IMR-90 (cell line): ENCODE results near the gene LARP1. TPM values are rescaled to one million over a fixed set of nuclear protein-coding genes. Genes with fewer than 3 reads are reported as not detected.

Source experiments
- ATAC-seq: fragments of 200-7000 bp; cut with Tn5 transposase; 2 replicates; pipeline ENCODE4 v1.9.1; 2020; ENCODE audit warnings: low read depth, mild to moderate bottlenecking, moderate library complexity
- BruUV-seq: library from RNA; stranded (reverse); fragments of 400-500 nt; replicated peaks from 2 replicates; lab custom pipeline; 2021; lab: Mats Ljungman, UMichigan
- CTCF ChIA-PET: fragments of 300-600 bp; formaldehyde crosslinking; extraction: SDS; loops from one replicate; lab custom pipeline; 2021; ENCODE audit warnings: antibody characterized with exemption; lab: Yijun Ruan, JAX
- POLR2A ChIA-PET: fragments of 300-600 bp; sonication (Branson Sonifier 250); formaldehyde crosslinking; loops from one replicate; lab custom pipeline; 2022; ENCODE audit warnings: antibody characterized with exemption; ENCODE audit not compliant: unreplicated experiment; lab: Charles Lee
- DNase-seq: peaks from one replicate; pipeline ENCODE4 v3.0.0; 2013
- H2AFZ ChIP-seq: replicated peaks from 2 replicates; pipeline ENCODE3; 2013; ENCODE audit warnings: low read length, mild to moderate bottlenecking; ENCODE audit not compliant: poor library complexity
- H2AK5ac ChIP-seq: 2 replicates; pipeline ENCODE4 v1.6.1; 2013; ENCODE audit warnings: low read depth, low read length, inconsistent platforms
- H2AK9ac ChIP-seq: replicated peaks from 2 replicates; pipeline ENCODE3; 2013; ENCODE audit warnings: mild to moderate bottlenecking, low read depth, low read length, moderate library complexity; ENCODE audit not compliant: poor library complexity
- H2BK120ac ChIP-seq: 2 replicates; pipeline ENCODE4 v1.6.1; 2013; ENCODE audit warnings: low read depth, low read length, inconsistent platforms
- H2BK15ac ChIP-seq: 3 replicates; pipeline ENCODE4 v1.6.1; 2013; ENCODE audit warnings: low read depth, low read length, inconsistent platforms
- H2BK20ac ChIP-seq: 2 replicates; pipeline ENCODE4 v1.6.1; 2013; ENCODE audit warnings: low read depth, mild to moderate bottlenecking, inconsistent platforms, low read length, moderate library complexity
- H2BK5ac ChIP-seq: 2 replicates; pipeline ENCODE4 v1.6.1; 2013; ENCODE audit warnings: mild to moderate bottlenecking, low read depth, low read length, inconsistent platforms; ENCODE audit not compliant: poor library complexity, severe bottlenecking
- H3K14ac ChIP-seq: replicated peaks from 2 replicates; pipeline ENCODE4 v1.6.1; 2013; ENCODE audit warnings: low read depth, low read length, inconsistent platforms
- H3K18ac ChIP-seq: 2 replicates; pipeline ENCODE4 v1.6.1; 2013; ENCODE audit warnings: low read depth, low read length, control low read depth
- H3K23ac ChIP-seq: 2 replicates; pipeline ENCODE4 v1.6.1; 2013; ENCODE audit warnings: low read depth, low read length, inconsistent platforms
- H3K27ac ChIP-seq: 2 replicates; pipeline ENCODE4 v1.5.1; 2013; ENCODE audit warnings: mild to moderate bottlenecking, control low read depth, low read length; ENCODE audit not compliant: insufficient read depth
- H3K27me3 ChIP-seq: 2 replicates; pipeline ENCODE4 v1.6.1; 2013; ENCODE audit warnings: low read length; ENCODE audit not compliant: control insufficient read depth, insufficient read depth
- H3K36me3 ChIP-seq: 2 replicates; pipeline ENCODE4 v1.6.1; 2013; ENCODE audit warnings: low read length, mixed read lengths; ENCODE audit not compliant: control insufficient read depth, insufficient read depth
- H3K4ac ChIP-seq: 2 replicates; pipeline ENCODE4 v1.6.1; 2013; ENCODE audit warnings: low read depth, low read length, inconsistent platforms
- H3K4me1 ChIP-seq: 2 replicates; pipeline ENCODE4 v1.6.1; 2013; ENCODE audit warnings: low read length, mixed read lengths; ENCODE audit not compliant: control insufficient read depth, insufficient read depth
- H3K4me2 ChIP-seq: 2 replicates; pipeline ENCODE4 v1.6.1; 2013; ENCODE audit warnings: low read depth, mild to moderate bottlenecking, control low read depth, low read length, moderate library complexity
- H3K4me3 ChIP-seq: 2 replicates; pipeline ENCODE4 v1.5.1; 2013; ENCODE audit warnings: low read depth, mild to moderate bottlenecking, control low read depth, low read length, moderate library complexity; ENCODE audit not compliant: insufficient read depth
- H3K56ac ChIP-seq: 2 replicates; pipeline ENCODE4 v1.6.1; 2013; ENCODE audit warnings: low read length, inconsistent platforms; ENCODE audit not compliant: insufficient read depth; ENCODE audit errors: extremely low read depth
- H3K79me1 ChIP-seq, 2 experiments: 2 replicates each; pipeline ENCODE4 v1.6.1; 2013; ENCODE audit warnings: low read length in 2 of 2, inconsistent platforms in 1 of 2, low read depth in 1 of 2
- H3K9ac ChIP-seq: 2 replicates; pipeline ENCODE4 v1.6.1; 2013; ENCODE audit warnings: low read depth, low read length, control low read depth
- H3K9me1 ChIP-seq: 2 replicates; pipeline ENCODE4 v1.6.1; 2013; ENCODE audit warnings: low read length, inconsistent platforms; ENCODE audit not compliant: insufficient read depth
- H3K9me3 ChIP-seq: 2 replicates; pipeline ENCODE4 v1.6.1; 2013; ENCODE audit warnings: low read length; ENCODE audit not compliant: control insufficient read depth, insufficient read depth
- H4K20me1 ChIP-seq: 2 replicates; pipeline ENCODE4 v1.6.1; 2013; ENCODE audit warnings: low read length, inconsistent platforms; ENCODE audit not compliant: insufficient read depth
- H4K5ac ChIP-seq: 2 replicates; pipeline ENCODE4 v1.6.1; 2013; ENCODE audit warnings: mild to moderate bottlenecking, low read depth, low read length, control low read depth
- H4K8ac ChIP-seq, 2 experiments: 2 replicates each; pipeline ENCODE4 v1.6.1; 2013; ENCODE audit warnings: low read depth in 2 of 2, low read length in 2 of 2, control low read depth in 1 of 2, inconsistent platforms in 1 of 2
- H4K91ac ChIP-seq: 2 replicates; pipeline ENCODE4 v1.6.1; 2013; ENCODE audit warnings: low read depth, low read length, inconsistent platforms; ENCODE audit not compliant: insufficient read depth
- CEBPB ChIP-seq: IDR thresholded peaks from 2 replicates; pipeline ENCODE4 v1.6.1; 2012; ENCODE audit warnings: low read depth, low read length, improper control_type of control experiment
- CHD1 ChIP-seq: IDR thresholded peaks from 2 replicates; pipeline ENCODE4 v1.6.1; 2012; ENCODE audit warnings: low read depth, low read length, improper control_type of control experiment
- CTCF ChIP-seq: conservative IDR thresholded peaks from 2 replicates; pipeline ENCODE4 v1.5.1; 2012; ENCODE audit warnings: mild to moderate bottlenecking, low read depth, low read length, improper control_type of control experiment
- ELK1 ChIP-seq: fragments of 150-350 bp; IDR thresholded peaks from 2 replicates; pipeline ENCODE4 v1.6.1; 2016; ENCODE audit warnings: low read depth, mild to moderate bottlenecking, low read length, moderate library complexity, borderline replicate concordance
- FOS ChIP-seq: fragments of 150-350 bp; IDR thresholded peaks from 2 replicates; pipeline ENCODE4 v1.6.1; 2016; ENCODE audit warnings: low read depth, low read length
- MAFK ChIP-seq: IDR thresholded peaks from 2 replicates; pipeline ENCODE4 v1.6.1; 2012; ENCODE audit warnings: low read depth, low read length, improper control_type of control experiment
- MAZ ChIP-seq: IDR thresholded peaks from 2 replicates; pipeline ENCODE4 v1.6.1; 2012; ENCODE audit warnings: low read depth, mild to moderate bottlenecking, low read length, improper control_type of control experiment, moderate library complexity, borderline replicate concordance
- MXI1 ChIP-seq: IDR thresholded peaks from 2 replicates; pipeline ENCODE4 v1.6.1; 2012; ENCODE audit warnings: low read depth, mild to moderate bottlenecking, low read length, moderate library complexity, borderline replicate concordance
- NFE2L2 ChIP-seq: fragments of 150-350 bp; IDR thresholded peaks from 2 replicates; pipeline ENCODE4 v1.6.1; 2016; ENCODE audit warnings: low read depth, mild to moderate bottlenecking, low read length
- RAD21 ChIP-seq: IDR thresholded peaks from 2 replicates; pipeline ENCODE4 v1.6.1; 2012; ENCODE audit warnings: low read length, improper control_type of control experiment
- RCOR1 ChIP-seq: IDR thresholded peaks from 2 replicates; pipeline ENCODE4 v1.6.1; 2012; ENCODE audit warnings: mild to moderate bottlenecking, low read length, improper control_type of control experiment; ENCODE audit not compliant: insufficient replicate concordance
- RFX5 ChIP-seq: IDR thresholded peaks from 2 replicates; pipeline ENCODE4 v1.8.0; 2012; ENCODE audit warnings: low read depth, mild to moderate bottlenecking, low read length, moderate library complexity
- WGBS, 2 experiments: methylation state at CpG; one replicate each; pipeline versions ENCODE4 v1.1.5 to v1.1.7; 2013; ENCODE audit warnings: missing lambda C conversion rate in 2 of 2; ENCODE audit not compliant: insufficient read length in 1 of 2; ENCODE audit errors: extremely low coverage in 2 of 2; 5-methylcytosine and 5-hydroxymethylcytosine counted together
- dilution Hi-C: fragments of 300-500 bp; cut with HindIII; formaldehyde crosslinking; loops from one replicate; pipeline ENCODE4 v1.14.3; 2018; ENCODE audit warnings: low sequenced_read_pairs; ENCODE audit not compliant: unreplicated experiment
- in situ Hi-C: fragments of 300-500 bp; cut with MboI; formaldehyde crosslinking; loops from 3 replicates; pipeline ENCODE4 v1.14.3; 2019; ENCODE audit warnings: low sequenced_read_pairs, inconsistent platforms, mixed read lengths
- intact Hi-C: fragments of 100-400 bp; cut with micrococcal nuclease; formaldehyde crosslinking; loops from 2 replicates; pipeline ENCODE4 v1.10.0; 2022
- polyA plus RNA-seq, 3 experiments: library from polyadenylated mRNA; depleted of rRNA; stranded (reverse); fragments of >200 nt; gene quantifications; 2 replicates each; pipeline ENCODE4 v1.2.3, GENCODE V29; 2012; ENCODE audit warnings: low replicate concordance in 1 of 3
- total RNA-seq: library from RNA; depleted of rRNA; stranded (reverse); fragments of >200 nt; gene quantifications from 2 replicates; pipeline ENCODE4 v1.2.3, GENCODE V29; 2012

Gene LARP1
- total and polyA plus RNA-seq, 2 of the 4 experiments (the other 2 are of a cell fraction) = 47.3 to 77.4 TPM

GRCh38 chr5:154837009-154837901, 82.1 kb downstream of the LARP1 start:
- BruUV-seq = no TSS peak
- Histone ChIP-seq H4K20me1 (no peaks in the 10 kb centered on the region; the same call in 1 of the 2 replicates), H3K4ac (no peak overlapping the region), H3K18ac (no peak overlapping the region), H4K5ac (no peak overlapping the region), H2AK5ac (no peak overlapping the region), H3K4me2 (no peak overlapping the region), H3K79me1 (peaks cover 0 to 3% of the 10 kb centered on the region in 2 experiments; a peak in 1 of 4 replicates), H2BK5ac (no peak overlapping the region), H3K9me3 (no peaks in the 10 kb centered on the region), H3K14ac (no peak overlapping the region), H3K56ac (no peak overlapping the region), H2AFZ (no peak overlapping the region), H2AK9ac (no peak overlapping the region), H3K36me3 (peaks cover 9% of the 10 kb centered on the region), H3K27me3 (no peaks in the 10 kb centered on the region), H4K8ac (no peak overlapping the region), H3K27ac (no peak overlapping the region), H3K9ac (no peak overlapping the region), H2BK120ac (no peak overlapping the region), H3K4me1 (peaks cover 2% of the 10 kb centered on the region), H2BK15ac (no peak overlapping the region), H4K91ac (no peak overlapping the region), H3K23ac (no peak overlapping the region), H3K4me3 (no peak overlapping the region), H2BK20ac (no peak overlapping the region), H3K9me1 (peaks cover 10% of the 10 kb centered on the region; the same call in 1 of the 2 replicates)
- in situ Hi-C loops (no loop called here), dilution Hi-C loops (no loop called here), intact Hi-C loops (no loop called here)
- ATAC-seq (no peak), DNase-seq (no peak)
- ChIA-PET CTCF (interaction anchor here (1.8 kb wide), 1 partner anchor 8 kb away, joined by 4 read pairs; no protein-coding TSS in a partner anchor), POLR2A (no interaction called here)
- TF ChIP-seq CEBPB (no peak), ELK1 (no peak), RCOR1 (no peak), RFX5 (no peak), MAFK (no peak), MAZ (no peak), MXI1 (no peak), NFE2L2 (no peak), CHD1 (no peak), FOS (no peak), CTCF (no peak), RAD21 (no peak)
- WGBS, 2 experiments = 80% methylated on average over 1 of the region's 6 CpGs; no CpG with 5 or more reads in 1 of the 2 experiments
